ENCODE measurements around the gene ANKRD65. TPM values are rescaled to one million over a fixed set of nuclear protein-coding genes. Genes with fewer than 3 reads are reported as not detected.

The ANKRD65 gene
- polyA plus RNA-seq, 1 donor (not counting 4 experiments of a cell fraction or from before 2014, with no cell fraction given), result 4.6 TPM

- Histone ChIP-seq H3K27ac (ENCODE audit: control insufficient read depth, insufficient read depth, low read length) (no peak overlapping the region), H3K27me3 (ENCODE audit: control insufficient read depth, extremely low read depth, insufficient read depth, low read length) (no peaks in the 10 kb centered on the region), H3K9ac (ENCODE audit: control insufficient read depth, extremely low read depth, insufficient read depth, low read length) (no peak overlapping the region), H3K4me1 (ENCODE audit: control insufficient read depth, extremely low read depth, insufficient read depth, low read length) (peaks cover 34% of the 10 kb centered on the region), H3K36me3 (ENCODE audit: control insufficient read depth in 2 of 2, extremely low read depth in 1 of 2, insufficient read depth in 2 of 2, low read length in 2 of 2) (no peaks in the 10 kb centered on the region), H3K4me3 (ENCODE audit: control insufficient read depth in 2 of 3, extremely low read depth in 1 of 3, insufficient read depth in 2 of 3, low read depth in 1 of 3, low read length in 3 of 3) (no peak overlapping the region), H3K9me1 (ENCODE audit: control insufficient read depth, extremely low read depth, insufficient read depth, low read length) (no peaks in the 10 kb centered on the region), H3K79me2 (ENCODE audit: control insufficient read depth, insufficient read depth, low read length) (no peaks in the 10 kb centered on the region), H3K9me3 (ENCODE audit: control insufficient read depth, low read depth, low read length) (no peaks in the 10 kb centered on the region), H4K20me1 (ENCODE audit: control insufficient read depth, extremely low read depth, insufficient read depth, low read length) (no peaks in the 10 kb centered on the region), H2AFZ (ENCODE audit: control insufficient read depth, low read length) (no peak overlapping the region), H3K4me2 (ENCODE audit: control insufficient read depth, extremely low read depth, insufficient read depth, low read depth, low read length) (peak overlapping the region; percentile 3)
- no peak for FAIRE-seq
- no peak for TF ChIP-seq CTCF (optimal IDR thresholded peaks at IDR 0.05 in 1 of 3, IDR thresholded peaks at IDR 0.05 in 1 of 3, conservative IDR thresholded peaks at IDR 0.05 in 1 of 3; ENCODE audit: extremely low read depth in 1 of 3, insufficient read depth in 2 of 3, low read length in 3 of 3)
- DNase-seq (ENCODE audit: low read depth, low spot score), result no peak
- dilution Hi-C loops (cut with MboI; ENCODE audit: extremely low pct_ligation_motif_present, low sequenced_read_pairs), result no loop called here
Measured at GRCh38 chr1:1421907-1422464, 910 bp upstream of the ANKRD65 start.

GRCh38 chr1:1420654-1421141 lies 378 bp downstream of the ANKRD65 start:
- dilution Hi-C loops (cut with MboI; ENCODE audit: extremely low pct_ligation_motif_present, low sequenced_read_pairs), result no loop called here
- Histone ChIP-seq H3K27me3 (ENCODE audit: control insufficient read depth, extremely low read depth, insufficient read depth, low read length) (no peaks in the 10 kb centered on the region), H3K27ac (ENCODE audit: control insufficient read depth, insufficient read depth, low read length) (peak overlapping the region; percentile 60), H3K9me3 (ENCODE audit: control insufficient read depth, low read depth, low read length) (no peaks in the 10 kb centered on the region), H3K9ac (ENCODE audit: control insufficient read depth, extremely low read depth, insufficient read depth, low read length) (peak overlapping the region; percentile 44), H3K36me3 (ENCODE audit: control insufficient read depth in 2 of 2, extremely low read depth in 1 of 2, insufficient read depth in 2 of 2, low read length in 2 of 2) (no peaks in the 10 kb centered on the region), H3K4me1 (ENCODE audit: control insufficient read depth, extremely low read depth, insufficient read depth, low read length) (peaks cover 34% of the 10 kb centered on the region), H3K4me2 (ENCODE audit: control insufficient read depth, extremely low read depth, insufficient read depth, low read depth, low read length) (peak overlapping the region; percentile 58), H3K9me1 (ENCODE audit: control insufficient read depth, extremely low read depth, insufficient read depth, low read length) (no peaks in the 10 kb centered on the region), H2AFZ (ENCODE audit: control insufficient read depth, low read length) (no peak overlapping the region), H4K20me1 (ENCODE audit: control insufficient read depth, extremely low read depth, insufficient read depth, low read length) (no peaks in the 10 kb centered on the region), H3K4me3 (ENCODE audit: control insufficient read depth in 2 of 3, extremely low read depth in 1 of 3, insufficient read depth in 2 of 3, low read depth in 1 of 3, low read length in 3 of 3) (peak overlapping the region in 1 of 3 experiments; percentile 24), H3K79me2 (ENCODE audit: control insufficient read depth, insufficient read depth, low read length) (no peaks in the 10 kb centered on the region)
- no peak for FAIRE-seq
- TF ChIP-seq EZH2 (IDR thresholded peaks at IDR 0.05; ENCODE audit: low read length) (no peak), CTCF (optimal IDR thresholded peaks at IDR 0.05 in 1 of 3, IDR thresholded peaks at IDR 0.05 in 1 of 3, conservative IDR thresholded peaks at IDR 0.05 in 1 of 3; ENCODE audit: extremely low read depth in 1 of 3, insufficient read depth in 2 of 3, low read length in 3 of 3) (no peak)
- DNase-seq (ENCODE audit: low read depth, low spot score), result no peak
